NOMO-1 (cell line): ENCODE measurements around the gene RELN.
"Not testable (repeated sequence)": the region's sequence is repeated elsewhere in the genome, so short reads cannot be mapped to it uniquely, and the experiment has no call there.

Experiments used
- DNase-seq, 2 experiments: peaks; one replicate each; lab custom pipeline; 2025; ENCODE audit not compliant: unreplicated experiment in 2 of 2; lab: John Stamatoyannopoulos, UW

The RELN gene

DNA sequence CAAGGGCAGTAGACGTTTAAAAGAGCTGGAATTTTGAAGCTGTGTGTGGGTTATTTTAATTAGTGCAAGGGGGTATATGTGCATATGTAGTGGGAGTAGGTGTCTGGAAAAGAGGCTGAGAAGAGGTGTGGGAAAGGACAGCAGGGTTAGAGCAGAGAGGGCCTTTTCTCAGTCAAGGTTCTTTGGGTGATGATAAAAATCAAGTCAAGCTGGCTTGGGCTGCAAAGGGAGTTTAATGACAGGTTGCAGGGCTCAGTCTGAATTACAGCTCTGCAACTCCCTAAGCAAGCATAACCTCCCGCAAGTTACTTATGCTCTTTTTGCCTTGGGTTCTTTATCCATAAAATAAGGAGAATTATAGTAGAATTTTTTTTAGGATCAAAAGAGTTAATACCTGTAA, 83.5 kb downstream of the RELN start:
- no peak for DNase-seq

GRCh38 chr7:103902917-103903316, 86.5 kb downstream of the RELN start:
- no peak for DNase-seq

- not testable (repeated sequence) for DNase-seq
Measured at GRCh38 chr7:103896826-103897225, 92.6 kb downstream of the RELN start.

- DNase-seq: no peak
Measured at GRCh38 chr7:103894656-103895596, 94.5 kb downstream of the RELN start.

GRCh38 chr7:103893350-103893749, 96.1 kb downstream of the RELN start:
- no peak for DNase-seq

DNA sequence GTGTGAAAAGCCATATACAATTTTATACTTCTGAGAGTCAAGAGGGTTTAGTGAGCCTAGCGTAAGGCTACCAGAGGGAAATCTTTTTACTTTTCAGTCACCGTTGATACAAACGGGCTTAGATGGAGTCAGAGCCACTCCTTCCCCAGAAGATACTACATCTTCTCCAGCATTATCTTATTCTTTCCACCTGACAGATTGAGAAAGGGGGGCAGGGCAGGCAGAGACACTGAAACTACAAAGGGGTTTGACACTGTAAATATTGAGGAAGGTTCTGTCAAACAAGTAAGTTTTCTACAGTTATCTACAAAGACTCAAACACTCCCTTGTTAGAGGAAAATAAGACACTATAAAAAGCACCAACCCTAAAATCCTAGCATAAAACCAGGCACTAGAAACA, 100.0 kb downstream of the RELN start:
- DNase-seq: no peak

- no peak for DNase-seq
Measured at GRCh38 chr7:103888603-103889153, 100.8 kb downstream of the RELN start.

DNA sequence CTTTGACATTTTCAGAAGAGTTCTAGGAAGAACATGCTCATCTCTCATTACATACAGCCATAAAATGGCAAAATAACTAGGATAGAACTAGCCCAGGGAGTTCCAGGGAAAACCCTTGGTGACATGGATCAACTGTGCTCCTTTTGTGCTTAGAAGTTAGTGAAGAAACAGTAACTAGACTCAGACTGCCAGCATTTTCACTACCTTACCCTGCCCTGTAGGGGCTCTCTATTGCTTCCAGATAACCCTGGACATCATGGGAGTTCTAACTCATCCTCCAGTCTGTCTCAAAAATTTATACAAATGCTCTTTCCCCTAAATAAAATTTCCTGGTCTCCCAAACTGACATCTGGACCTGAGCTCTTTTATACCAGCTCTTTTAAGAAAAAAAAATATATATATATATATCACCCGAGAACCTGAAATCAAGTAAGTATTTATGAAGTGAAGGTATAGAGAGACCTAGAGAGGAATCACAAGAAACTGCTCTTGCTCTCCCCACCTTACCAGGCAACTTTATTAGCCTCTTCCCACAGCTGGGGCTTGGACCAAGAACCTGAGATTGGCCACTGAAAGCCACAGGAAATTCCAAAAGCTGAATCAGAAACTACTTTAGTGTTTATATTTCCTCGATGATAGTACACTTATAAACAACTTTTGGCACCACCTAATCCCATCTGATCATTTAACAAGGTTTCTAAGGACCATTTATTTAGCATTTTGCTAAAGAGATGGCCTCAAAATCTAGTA, 101.4 kb downstream of the RELN start:
- DNase-seq: no peak

DNA sequence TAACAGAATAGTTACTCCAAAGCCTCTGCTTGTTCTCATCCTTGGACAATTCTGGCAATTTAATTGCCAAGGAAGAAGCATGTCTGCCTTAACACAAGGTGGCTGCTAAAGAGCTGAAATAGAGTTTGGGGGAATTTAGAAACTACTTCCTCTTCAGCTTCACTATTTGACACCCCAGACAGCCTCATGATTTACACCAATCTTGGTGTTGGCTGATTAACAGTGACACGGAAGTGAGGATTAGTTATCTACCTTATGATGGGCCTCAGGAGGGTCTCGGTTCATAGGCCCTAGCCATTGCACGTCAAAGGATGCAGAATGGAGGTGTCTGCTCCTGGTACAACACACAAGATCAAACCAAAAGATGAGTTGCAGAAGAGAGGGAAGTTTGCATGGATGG, 102.4 kb downstream of the RELN start:
- DNase-seq: no peak

GRCh38 chr7:103879928-103880600, 109.4 kb downstream of the RELN start:
- no peak for DNase-seq

DNA sequence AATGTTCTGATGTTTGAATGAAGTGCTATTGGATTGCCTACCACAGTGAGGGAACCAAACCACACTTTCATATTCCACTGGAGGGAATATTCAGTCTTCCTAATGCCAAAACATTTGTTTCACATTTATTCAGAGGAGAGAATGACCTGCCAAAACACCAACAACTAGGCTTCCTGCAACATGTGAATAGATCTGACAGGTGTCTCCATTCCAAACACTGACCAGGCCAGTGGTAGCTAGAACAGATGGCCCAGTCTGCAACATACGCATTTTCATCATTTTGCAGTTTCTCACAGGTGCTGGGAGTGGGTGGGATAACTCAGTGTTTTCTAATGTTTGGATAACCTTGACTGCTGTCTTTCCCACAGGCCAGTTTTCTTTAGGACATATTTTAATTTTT, 110.0 kb downstream of the RELN start:
- no peak for DNase-seq

DNA sequence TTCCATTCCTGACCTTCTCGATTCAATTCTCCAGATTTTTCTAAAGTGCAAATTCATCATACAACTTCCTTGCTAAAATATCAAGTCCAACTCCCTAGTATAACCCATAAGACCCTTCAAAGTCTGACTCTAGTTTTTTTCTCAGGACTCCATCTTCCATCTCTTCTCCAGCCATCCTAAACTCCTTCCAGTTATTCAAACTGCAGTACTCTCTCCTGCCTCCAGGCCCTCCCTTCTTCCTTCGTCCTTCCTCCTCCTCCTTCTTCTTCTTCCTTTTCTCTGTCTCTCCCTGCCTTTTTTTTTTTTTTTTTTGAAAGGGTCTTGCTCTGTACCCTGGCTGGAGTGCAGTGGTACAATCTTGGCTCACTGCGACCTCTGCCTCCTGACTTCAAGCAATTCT, 111.9 kb downstream of the RELN start:
- no peak for DNase-seq

GRCh38 chr7:103875718-103876117, 113.7 kb downstream of the RELN start:
- DNase-seq: no peak

GRCh38 chr7:103871473-103871872, 118.0 kb downstream of the RELN start:
- DNase-seq: no peak

DNA sequence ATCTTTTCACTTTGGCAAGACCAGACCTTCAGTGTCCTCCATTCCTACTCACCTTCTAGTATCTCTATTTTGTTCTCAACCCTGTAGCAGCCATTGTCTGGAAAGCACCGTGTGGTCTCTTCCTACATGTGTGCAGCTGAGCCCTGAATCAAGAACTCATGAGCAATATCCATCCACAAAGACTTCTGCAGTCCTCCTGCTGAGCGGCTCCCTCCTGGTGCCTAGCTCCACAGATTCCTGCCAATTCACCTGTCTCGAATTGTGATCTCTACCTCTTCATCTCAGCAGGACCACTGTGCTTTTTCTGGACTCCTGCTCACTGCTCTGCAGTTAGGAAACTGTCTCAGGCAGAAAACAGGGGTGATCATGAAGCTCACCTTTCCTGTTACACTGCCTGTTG, 118.8 kb downstream of the RELN start:
- DNase-seq: no peak

- no peak for DNase-seq
Measured at GRCh38 chr7:103867874-103868273, 121.6 kb downstream of the RELN start.

GRCh38 chr7:103866919-103867318, 122.5 kb downstream of the RELN start:
- no peak for DNase-seq

GRCh38 chr7:103865442-103865841, 124.0 kb downstream of the RELN start:
- no peak for DNase-seq

DNA sequence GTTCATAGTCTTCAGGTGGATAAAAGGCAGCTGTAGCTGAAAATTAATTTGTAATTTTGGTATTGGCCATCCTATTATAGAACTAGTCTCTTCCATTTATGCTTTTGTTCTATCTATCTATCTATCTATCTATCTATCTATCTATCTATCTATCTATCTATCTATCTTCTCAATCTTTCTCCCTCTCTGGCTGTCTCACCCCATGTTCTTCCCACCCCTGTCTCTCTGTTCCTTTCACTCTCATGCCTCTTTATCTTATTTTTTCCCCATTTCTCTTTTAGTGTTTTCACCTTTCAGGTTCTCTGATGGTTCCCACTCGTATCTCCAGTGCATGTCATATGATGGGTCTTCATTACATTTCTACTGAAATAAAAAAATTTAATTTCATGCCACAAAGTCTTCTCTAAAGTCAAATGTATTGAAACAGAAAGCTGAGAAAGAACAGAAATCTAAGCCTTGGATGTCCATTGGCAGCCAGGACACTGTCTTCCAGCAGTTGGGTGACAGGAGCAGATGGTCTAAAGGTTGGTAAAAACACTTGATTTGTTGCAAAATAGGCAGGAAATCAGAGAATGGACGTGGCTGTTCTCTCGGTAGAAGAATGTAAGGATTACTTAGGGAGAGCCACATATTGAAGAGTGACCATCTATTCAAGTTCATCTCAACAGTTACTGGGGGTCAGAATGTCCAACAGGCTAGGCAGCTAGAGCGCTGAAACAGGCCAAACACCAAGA, 127.0 kb downstream of the RELN start:
- no peak for DNase-seq

GRCh38 chr7:103859709-103860108, 129.7 kb downstream of the RELN start:
- no peak for DNase-seq
